Activated CD8-positive, alpha-beta memory T cell treated with anti-CD3 and anti-CD28 coated beads, Interleukin-2, amount 50 U/mL, for 24 hours (primary cell): ENCODE results near the gene HEPACAM.
A peak's percentile ranks its signal among the peaks of the same experiment; 100 is the strongest.
"Not testable (repeated sequence)": the region's sequence is repeated elsewhere in the genome, so short reads cannot be mapped to it uniquely, and the experiment has no call there.

ENCODE experiments used
- DNase-seq: peaks from one replicate; pipeline ENCODE4 v3.0.0-alpha.2; 2020; ENCODE audit errors: extremely low read depth

HEPACAM gene

GRCh38 chr11:124935548-124936514 lies at the start of gene HEPACAM:
Gene HEPACAM, minus strand, starts transcription at chr11:124936047. Its CDS starts 41 bp downstream, at chr11:124936006.
- DNase-seq = no peak

GRCh38 chr11:124984512-124984854 lies 48.6 kb upstream of the HEPACAM start:
- DNase-seq = no peak

- DNase-seq = no peak
These were observed 48.0 kb upstream of the HEPACAM start for GRCh38 chr11:124983674-124984511.

GRCh38 chr11:124982043-124982442 lies 46.2 kb upstream of the HEPACAM start:
- no peak for DNase-seq

- no peak for DNase-seq
These were observed 42.5 kb upstream of the HEPACAM start for GRCh38 chr11:124978316-124978715.

GRCh38 chr11:124977006-124977405 lies 41.2 kb upstream of the HEPACAM start:
- no peak for DNase-seq

GRCh38 chr11:124976531-124976930 lies 40.7 kb upstream of the HEPACAM start:
- no peak for DNase-seq

GRCh38 chr11:124971810-124972209 lies 36.0 kb upstream of the HEPACAM start:
- DNase-seq = no peak

GRCh38 chr11:124970925-124971324 lies 35.1 kb upstream of the HEPACAM start:
- no peak for DNase-seq

- not testable (repeated sequence) for DNase-seq
These were observed 32.4 kb upstream of the HEPACAM start for GRCh38 chr11:124968197-124968596.

- DNase-seq = no peak
These were observed 26.2 kb upstream of the HEPACAM start for GRCh38 chr11:124961972-124962609.

- no peak for DNase-seq
These were observed 19.2 kb upstream of the HEPACAM start for GRCh38 chr11:124955035-124955434.

GRCh38 chr11:124954590-124954955 lies 18.7 kb upstream of the HEPACAM start:
- no peak for DNase-seq

GRCh38 chr11:124953753-124954589 lies 18.1 kb upstream of the HEPACAM start, which contains the start of gene CCDC15:
Gene CCDC15, plus strand, starts transcription at chr11:124954202. Its CDS starts 531 bp downstream, at chr11:124954733.
- DNase-seq = peak; percentile 94

GRCh38 chr11:124951341-124951740 lies 15.5 kb upstream of the HEPACAM start:
- no peak for DNase-seq

- no peak for DNase-seq
These were observed 14.9 kb upstream of the HEPACAM start for GRCh38 chr11:124950601-124951330.

- no peak for DNase-seq
These were observed 10.9 kb upstream of the HEPACAM start for GRCh38 chr11:124946735-124947141.

GRCh38 chr11:124945826-124946225 lies 10.0 kb upstream of the HEPACAM start:
- no peak for DNase-seq

- DNase-seq = no peak
These were observed 8.7 kb upstream of the HEPACAM start for GRCh38 chr11:124944565-124944964.

- no peak for DNase-seq
These were observed 7.9 kb upstream of the HEPACAM start for GRCh38 chr11:124943741-124944140.

- no peak for DNase-seq
These were observed 7.4 kb upstream of the HEPACAM start for GRCh38 chr11:124943254-124943616.
